HepG2 (cell line): ENCODE data around the gene SLC5A6. TPM values are rescaled to one million over a fixed set of nuclear protein-coding genes. Genes with fewer than 3 reads are reported as not detected.

ENCODE experiments used
- ATF7-NPFF ChIP-seq: sonication (generic); formaldehyde crosslinking; IDR thresholded peaks from 2 replicates; pipeline ENCODE4 v1.8.1; 2023; ENCODE audit warnings: mild to moderate bottlenecking, low read depth, missing genetic modification reagents, moderate library complexity
- ATM ChIP-seq: fragments of 450-650 bp; IDR thresholded peaks from 2 replicates; pipeline ENCODE4 v1.7.1; 2017; ENCODE audit warnings: mild to moderate bottlenecking, borderline replicate concordance
- FOXM1 ChIP-seq: sonication (generic); formaldehyde crosslinking; IDR thresholded peaks from 2 replicates; pipeline ENCODE4 v1.5.0; 2020; ENCODE audit warnings: missing genetic modification reagents
- HNF1A ChIP-seq, 2 experiments: sonication (generic) in 1 of 2; formaldehyde crosslinking in 1 of 2; IDR thresholded peaks; 2 replicates each; pipeline versions ENCODE4 v1.4.0 to v1.6.1; 2016 to 2020; ENCODE audit warnings: borderline replicate concordance in 1 of 2, low read depth in 1 of 2, mild to moderate bottlenecking in 1 of 2, missing genetic modification reagents in 1 of 2
- RFXANK ChIP-seq: IDR thresholded peaks from 2 replicates; pipeline ENCODE4 v1.6.1; 2016
- SMAD1 ChIP-seq: sonication (generic); formaldehyde crosslinking; IDR thresholded peaks from 2 replicates; pipeline ENCODE4 v1.4.0; 2020; ENCODE audit warnings: missing genetic modification reagents, low read depth, mild to moderate bottlenecking, borderline replicate concordance
- SRSF4 ChIP-seq: fragments of 200-400 bp; formaldehyde crosslinking; IDR thresholded peaks from one replicate; pipeline ENCODE4 v1.6.1; 2018; ENCODE audit warnings: mild to moderate bottlenecking, low read depth, low read length, moderate library complexity; ENCODE audit not compliant: poor library complexity, severe bottlenecking
- SUZ12 ChIP-seq: fragments of 150-350 bp; IDR thresholded peaks from 2 replicates; pipeline ENCODE4 v1.6.1; 2014; ENCODE audit warnings: low read depth, low read length
- ZNF136 ChIP-seq: sonication (generic); formaldehyde crosslinking; IDR thresholded peaks from 2 replicates; pipeline ENCODE4 v1.8.1; 2022; ENCODE audit warnings: low read depth, mild to moderate bottlenecking, moderate library complexity, missing genetic modification reagents
- ZNF143 ChIP-seq: sonication (generic); formaldehyde crosslinking; IDR thresholded peaks from 2 replicates; pipeline ENCODE4 v1.4.0; 2020; ENCODE audit warnings: missing genetic modification reagents
- ZNF20 ChIP-seq: sonication (generic); formaldehyde crosslinking; IDR thresholded peaks from 2 replicates; pipeline ENCODE4 v1.4.0; 2020; ENCODE audit warnings: mild to moderate bottlenecking, moderate library complexity, missing genetic modification reagents
- ZNF205 ChIP-seq: IDR thresholded peaks from 2 replicates; pipeline ENCODE4 v1.6.1; 2018; ENCODE audit warnings: missing biosample characterization, missing genetic modification reagents
- ZNF343 ChIP-seq: sonication (generic); formaldehyde crosslinking; IDR thresholded peaks from 2 replicates; pipeline ENCODE4 v1.4.0; 2020; ENCODE audit warnings: mild to moderate bottlenecking, missing genetic modification reagents
- ZNF850 ChIP-seq: sonication (generic); formaldehyde crosslinking; conservative IDR thresholded peaks from 2 replicates; pipeline ENCODE4 v1.9.0; 2021; ENCODE audit warnings: mild to moderate bottlenecking, missing genetic modification reagents
- polyA plus RNA-seq, 8 experiments: library from polyadenylated mRNA; depleted of rRNA in 3 of 8; stranded (reverse) in 7 of 8; unstranded in 1 of 8; fragments of >200 nt; fragmentation: Illumina TruSeq in 4 of 8; extraction: Trizol in 4 of 8; gene quantifications; 2 replicates each; pipeline versions ENCODE4 v1.2.1 to v1.2.3, GENCODE V29; 2011 to 2016; ENCODE audit warnings: low read depth in 4 of 8, missing spikeins in 1 of 8, mixed read lengths in 1 of 8; ENCODE audit not compliant: insufficient read depth in 1 of 8
- total RNA-seq, 5 experiments: library from RNA; depleted of rRNA; stranded (reverse); fragments of >200 nt; fragmentation: Illumina TruSeq; extraction: Trizol; gene quantifications; 2 replicates each; pipeline ENCODE4 v1.2.3, GENCODE V29; 2016; ENCODE audit warnings: low read depth in 1 of 5
- TF ChIP-seq, protein P1 (sequence below): sonication (generic); formaldehyde crosslinking; IDR thresholded peaks from 2 replicates; pipeline ENCODE4 v1.4.0; 2020; ENCODE audit warnings: mild to moderate bottlenecking, missing genetic modification reagents
- TF ChIP-seq, protein P2 (sequence below): sonication (generic); formaldehyde crosslinking; IDR thresholded peaks from 2 replicates; pipeline ENCODE4 v1.8.1; 2023; ENCODE audit warnings: mild to moderate bottlenecking, missing genetic modification reagents
- TF ChIP-seq, protein P3 (sequence below): sonication (generic); formaldehyde crosslinking; conservative IDR thresholded peaks from 2 replicates; pipeline ENCODE4 v1.4.0; 2020; ENCODE audit warnings: missing genetic modification reagents
- TF ChIP-seq, protein P4 (sequence below): sonication (generic); formaldehyde crosslinking; conservative IDR thresholded peaks from 2 replicates; pipeline ENCODE4 v1.8.0; 2022; ENCODE audit warnings: low read depth, missing genetic modification reagents

Gene SLC5A6
- total and polyA plus RNA-seq, 2 of the 13 experiments (the other 11 are each of a cell fraction or from before 2014, with no cell fraction given): 135 to 417 TPM

- TF ChIP-seq SUZ12 (no peak), SMAD1 (CRISPR knock-in tag) (peak; percentile 89), RFXANK (CRISPR knock-in tag) (no peak), ZNF850 (CRISPR knock-in tag) (peak; percentile 84; the same call in 1 of the 2 replicates), ZNF20 (no peak; the same call in 1 of the 2 replicates), ZNF205 (CRISPR knock-in tag) (peak; percentile 85), HNF1A (IDR thresholded peaks at IDR 0.05; ENCODE audit: low read depth) (no peak; the same call in 1 of the 2 replicates), HNF1A (CRISPR knock-in tag; IDR thresholded peaks at IDR 0.05; ENCODE audit: borderline replicate concordance) (peak; percentile 83; the same call in 1 of the 2 replicates), ZNF143 (peak; percentile 85), ZNF343 (CRISPR knock-in tag) (peak; percentile 75; the same call in 1 of the 2 replicates), ATM (no peak), SRSF4 (no peak), FOXM1 (CRISPR knock-in tag) (no peak), ATF7-NPFF (CRISPR knock-in tag) (peak; percentile 56), ZNF136 (CRISPR knock-in tag) (no peak)
- TF ChIP-seq, protein P1, sequence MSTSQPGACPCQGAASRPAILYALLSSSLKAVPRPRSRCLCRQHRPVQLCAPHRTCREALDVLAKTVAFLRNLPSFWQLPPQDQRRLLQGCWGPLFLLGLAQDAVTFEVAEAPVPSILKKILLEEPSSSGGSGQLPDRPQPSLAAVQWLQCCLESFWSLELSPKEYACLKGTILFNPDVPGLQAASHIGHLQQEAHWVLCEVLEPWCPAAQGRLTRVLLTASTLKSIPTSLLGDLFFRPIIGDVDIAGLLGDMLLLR (CRISPR knock-in tag): no peak
- TF ChIP-seq, protein P2, sequence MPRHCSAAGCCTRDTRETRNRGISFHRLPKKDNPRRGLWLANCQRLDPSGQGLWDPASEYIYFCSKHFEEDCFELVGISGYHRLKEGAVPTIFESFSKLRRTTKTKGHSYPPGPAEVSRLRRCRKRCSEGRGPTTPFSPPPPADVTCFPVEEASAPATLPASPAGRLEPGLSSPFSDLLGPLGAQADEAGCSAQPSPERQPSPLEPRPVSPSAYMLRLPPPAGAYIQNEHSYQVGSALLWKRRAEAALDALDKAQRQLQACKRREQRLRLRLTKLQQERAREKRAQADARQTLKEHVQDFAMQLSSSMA: peak; percentile 67; the same call in 1 of the 2 replicates
- TF ChIP-seq, protein P3, sequence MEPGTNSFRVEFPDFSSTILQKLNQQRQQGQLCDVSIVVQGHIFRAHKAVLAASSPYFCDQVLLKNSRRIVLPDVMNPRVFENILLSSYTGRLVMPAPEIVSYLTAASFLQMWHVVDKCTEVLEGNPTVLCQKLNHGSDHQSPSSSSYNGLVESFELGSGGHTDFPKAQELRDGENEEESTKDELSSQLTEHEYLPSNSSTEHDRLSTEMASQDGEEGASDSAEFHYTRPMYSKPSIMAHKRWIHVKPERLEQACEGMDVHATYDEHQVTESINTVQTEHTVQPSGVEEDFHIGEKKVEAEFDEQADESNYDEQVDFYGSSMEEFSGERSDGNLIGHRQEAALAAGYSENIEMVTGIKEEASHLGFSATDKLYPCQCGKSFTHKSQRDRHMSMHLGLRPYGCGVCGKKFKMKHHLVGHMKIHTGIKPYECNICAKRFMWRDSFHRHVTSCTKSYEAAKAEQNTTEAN (CRISPR knock-in tag): peak; percentile 65
- TF ChIP-seq, protein P4, sequence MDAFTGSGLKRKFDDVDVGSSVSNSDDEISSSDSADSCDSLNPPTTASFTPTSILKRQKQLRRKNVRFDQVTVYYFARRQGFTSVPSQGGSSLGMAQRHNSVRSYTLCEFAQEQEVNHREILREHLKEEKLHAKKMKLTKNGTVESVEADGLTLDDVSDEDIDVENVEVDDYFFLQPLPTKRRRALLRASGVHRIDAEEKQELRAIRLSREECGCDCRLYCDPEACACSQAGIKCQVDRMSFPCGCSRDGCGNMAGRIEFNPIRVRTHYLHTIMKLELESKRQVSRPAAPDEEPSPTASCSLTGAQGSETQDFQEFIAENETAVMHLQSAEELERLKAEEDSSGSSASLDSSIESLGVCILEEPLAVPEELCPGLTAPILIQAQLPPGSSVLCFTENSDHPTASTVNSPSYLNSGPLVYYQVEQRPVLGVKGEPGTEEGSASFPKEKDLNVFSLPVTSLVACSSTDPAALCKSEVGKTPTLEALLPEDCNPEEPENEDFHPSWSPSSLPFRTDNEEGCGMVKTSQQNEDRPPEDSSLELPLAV: no peak
Measured at GRCh38 chr2:27211943-27212625, at the start of gene SLC5A6, which contains the start of gene ATRAID (continued).
